Fibroblast of mammary gland (primary cell): ENCODE results near the gene NTMT2.
"Not testable (repeated sequence)": the region's sequence is repeated elsewhere in the genome, so short reads cannot be mapped to it uniquely, and the experiment has no call there.

Experiments used
- DNase-seq: peaks from one replicate; pipeline ENCODE4 v3.0.0-alpha.2; 2010; ENCODE audit warnings: low read depth
- H3K4me3 ChIP-seq: 2 replicates; pipeline ENCODE4 v1.5.1; 2011; ENCODE audit warnings: low read depth, mild to moderate bottlenecking, low read length, moderate library complexity; ENCODE audit not compliant: control insufficient read depth
- TF ChIP-seq, protein P1 (sequence below): conservative IDR thresholded peaks from 2 replicates; pipeline ENCODE4 v1.5.1; 2011; ENCODE audit warnings: low read depth, low read length, inconsistent platforms; ENCODE audit not compliant: control insufficient read depth, insufficient read depth

NTMT2 gene

DNA sequence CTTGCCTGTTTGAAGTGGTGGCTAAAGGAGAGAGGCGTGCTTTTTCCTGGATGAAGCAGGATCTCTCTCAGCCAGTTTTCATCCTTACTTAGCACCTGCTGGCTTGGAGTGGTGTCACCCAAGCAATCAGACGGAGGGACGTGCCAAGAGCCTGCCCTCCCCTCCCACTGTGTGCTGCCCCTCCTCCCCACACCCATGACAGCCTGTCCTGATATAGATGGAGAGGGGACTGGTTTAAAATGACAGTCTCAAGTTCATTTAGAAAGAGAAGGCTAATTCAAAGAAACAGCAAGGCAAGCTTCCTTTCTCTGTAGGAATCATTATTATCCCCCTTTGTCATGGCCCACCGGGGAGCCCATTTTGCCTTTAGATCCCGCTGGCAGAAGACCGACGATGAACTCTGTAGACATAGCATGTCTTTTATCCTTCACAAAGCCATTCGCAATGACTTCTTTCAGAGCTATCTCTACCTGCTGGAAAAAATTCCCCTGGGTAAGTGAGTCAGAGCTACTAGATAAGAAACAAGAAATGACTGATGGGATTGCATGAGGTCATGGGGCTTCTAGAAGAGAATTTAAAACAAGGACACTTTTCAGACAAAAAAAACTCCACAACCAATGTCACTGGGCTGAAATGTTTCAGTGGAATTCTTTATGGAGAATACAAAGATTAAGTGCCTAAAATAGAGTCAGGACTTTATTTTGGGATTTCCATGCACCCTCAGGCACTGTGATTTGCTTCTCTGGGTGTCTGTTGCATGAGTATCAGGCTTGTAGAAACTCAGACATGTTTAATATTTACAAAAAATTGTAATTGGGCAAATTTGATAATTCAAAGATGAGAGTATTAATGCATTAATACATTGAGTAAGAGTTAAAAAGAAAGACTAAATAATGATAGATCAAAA lies at the start of gene NTMT2:
Gene NTMT2, plus strand, starts transcription at position 190 of the 907 bp plus-strand sequence. Its CDS starts 149 bp downstream, at position 339.
- DNase-seq: no peak
- TF ChIP-seq, protein P1, sequence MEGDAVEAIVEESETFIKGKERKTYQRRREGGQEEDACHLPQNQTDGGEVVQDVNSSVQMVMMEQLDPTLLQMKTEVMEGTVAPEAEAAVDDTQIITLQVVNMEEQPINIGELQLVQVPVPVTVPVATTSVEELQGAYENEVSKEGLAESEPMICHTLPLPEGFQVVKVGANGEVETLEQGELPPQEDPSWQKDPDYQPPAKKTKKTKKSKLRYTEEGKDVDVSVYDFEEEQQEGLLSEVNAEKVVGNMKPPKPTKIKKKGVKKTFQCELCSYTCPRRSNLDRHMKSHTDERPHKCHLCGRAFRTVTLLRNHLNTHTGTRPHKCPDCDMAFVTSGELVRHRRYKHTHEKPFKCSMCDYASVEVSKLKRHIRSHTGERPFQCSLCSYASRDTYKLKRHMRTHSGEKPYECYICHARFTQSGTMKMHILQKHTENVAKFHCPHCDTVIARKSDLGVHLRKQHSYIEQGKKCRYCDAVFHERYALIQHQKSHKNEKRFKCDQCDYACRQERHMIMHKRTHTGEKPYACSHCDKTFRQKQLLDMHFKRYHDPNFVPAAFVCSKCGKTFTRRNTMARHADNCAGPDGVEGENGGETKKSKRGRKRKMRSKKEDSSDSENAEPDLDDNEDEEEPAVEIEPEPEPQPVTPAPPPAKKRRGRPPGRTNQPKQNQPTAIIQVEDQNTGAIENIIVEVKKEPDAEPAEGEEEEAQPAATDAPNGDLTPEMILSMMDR: no peak
- no peak within 1 kb of the TSS for H3K4me3 ChIP-seq

GRCh38 chr1:170095976-170096748 lies 49.6 kb upstream of the NTMT2 start:
- no peak for DNase-seq
- TF ChIP-seq, protein P1: no peak
- H3K4me3 ChIP-seq: no peak overlapping the region

GRCh38 chr1:170096806-170097340 lies 48.9 kb upstream of the NTMT2 start:
- no peak overlapping the region for H3K4me3 ChIP-seq
- no peak for DNase-seq
- TF ChIP-seq, protein P1: no peak

- DNase-seq: no peak
- TF ChIP-seq, protein P1: no peak
- H3K4me3 ChIP-seq: no peak overlapping the region
These were observed 48.3 kb upstream of the NTMT2 start for GRCh38 chr1:170097449-170097948.

DNA sequence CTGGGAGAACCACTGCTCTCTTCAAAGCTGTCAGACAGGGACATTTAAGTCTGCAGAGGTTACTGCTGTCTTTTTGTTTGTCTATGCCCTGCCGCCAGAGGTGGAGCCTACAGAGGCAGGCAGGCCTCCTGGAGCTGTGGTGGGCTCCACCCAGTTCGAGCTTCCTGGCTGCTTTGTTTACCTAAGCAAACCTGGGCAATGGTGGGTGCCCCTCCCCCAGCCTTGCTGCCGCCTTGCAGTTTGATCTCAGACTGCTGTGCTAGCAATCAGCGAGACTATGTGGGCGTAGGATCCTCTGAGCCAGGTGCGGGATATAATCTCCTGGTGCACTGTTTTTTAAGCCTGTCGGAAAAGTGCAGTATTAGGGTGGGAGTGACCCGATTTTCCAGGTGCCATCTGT lies 32.6 kb upstream of the NTMT2 start:
- DNase-seq, H3K4me3 ChIP-seq: not testable (repeated sequence)

DNA sequence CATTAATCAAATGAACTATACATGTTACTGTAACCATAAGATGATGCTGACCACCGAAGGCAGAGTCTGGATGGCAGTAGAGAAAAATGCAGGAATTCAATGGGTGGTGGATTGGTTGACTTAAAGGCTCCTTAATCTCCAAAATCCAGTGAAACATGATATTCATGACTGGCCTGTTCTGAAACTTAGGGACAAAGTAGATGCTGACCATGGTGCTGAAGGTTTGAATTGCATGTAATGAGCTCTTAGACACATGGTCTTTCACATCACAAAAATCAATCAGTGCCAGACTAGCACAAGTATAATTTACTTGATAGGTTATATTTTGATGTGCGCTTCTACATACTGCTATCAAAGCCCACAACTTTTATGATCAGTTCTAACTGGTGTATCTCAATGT lies 30.9 kb upstream of the NTMT2 start:
- H3K4me3 ChIP-seq: no peak overlapping the region
- TF ChIP-seq, protein P1: no peak
- peak; percentile 59 for DNase-seq

GRCh38 chr1:170122366-170122765 lies 23.4 kb upstream of the NTMT2 start:
- no peak for DNase-seq
- TF ChIP-seq, protein P1: no peak
- H3K4me3 ChIP-seq: no peak overlapping the region
